Measurements from ENCODE around the gene BSDC1.

Gene BSDC1

GRCh38 chr1:32335790-32336590 is 58.3 kb downstream of the BSDC1 start, which contains the start of gene MARCKSL1:
TSS of gene MARCKSL1 (minus strand) at chr1:32336233. CDS start at chr1:32336033, 200 bp downstream.
- DNase-seq: peak; percentile 83

GRCh38 chr1:32335535-32335789 is 58.8 kb downstream of the BSDC1 start:
- DNase-seq: no peak

- DNase-seq: peak; percentile 52
Observed at GRCh38 chr1:32334864-32335534, 59.2 kb downstream of the BSDC1 start.

- no peak for DNase-seq
Observed at GRCh38 chr1:32334274-32334861, 59.9 kb downstream of the BSDC1 start.

- no peak for DNase-seq
Observed at GRCh38 chr1:32333251-32333963, 60.8 kb downstream of the BSDC1 start.

GRCh38 chr1:32332290-32333079 is 61.8 kb downstream of the BSDC1 start:
- no peak for DNase-seq

GRCh38 chr1:32331549-32331948 is 62.7 kb downstream of the BSDC1 start:
- no peak for DNase-seq

- no peak for DNase-seq
Observed at GRCh38 chr1:32330558-32331151, 63.6 kb downstream of the BSDC1 start.

GRCh38 chr1:32329931-32330466 is 64.2 kb downstream of the BSDC1 start:
- DNase-seq: no peak

GRCh38 chr1:32327204-32327603 is 67.0 kb downstream of the BSDC1 start:
- DNase-seq: no peak

GRCh38 chr1:32321712-32322291 is 72.4 kb downstream of the BSDC1 start:
- DNase-seq: peak; percentile 18

GRCh38 chr1:32318127-32318869 is 75.9 kb downstream of the BSDC1 start:
- no peak for DNase-seq

GRCh38 chr1:32316903-32317277 is 77.4 kb downstream of the BSDC1 start:
- DNase-seq: no peak
